ENCODE measurements around the gene VPS18.

- TF ChIP-seq, protein P1, sequence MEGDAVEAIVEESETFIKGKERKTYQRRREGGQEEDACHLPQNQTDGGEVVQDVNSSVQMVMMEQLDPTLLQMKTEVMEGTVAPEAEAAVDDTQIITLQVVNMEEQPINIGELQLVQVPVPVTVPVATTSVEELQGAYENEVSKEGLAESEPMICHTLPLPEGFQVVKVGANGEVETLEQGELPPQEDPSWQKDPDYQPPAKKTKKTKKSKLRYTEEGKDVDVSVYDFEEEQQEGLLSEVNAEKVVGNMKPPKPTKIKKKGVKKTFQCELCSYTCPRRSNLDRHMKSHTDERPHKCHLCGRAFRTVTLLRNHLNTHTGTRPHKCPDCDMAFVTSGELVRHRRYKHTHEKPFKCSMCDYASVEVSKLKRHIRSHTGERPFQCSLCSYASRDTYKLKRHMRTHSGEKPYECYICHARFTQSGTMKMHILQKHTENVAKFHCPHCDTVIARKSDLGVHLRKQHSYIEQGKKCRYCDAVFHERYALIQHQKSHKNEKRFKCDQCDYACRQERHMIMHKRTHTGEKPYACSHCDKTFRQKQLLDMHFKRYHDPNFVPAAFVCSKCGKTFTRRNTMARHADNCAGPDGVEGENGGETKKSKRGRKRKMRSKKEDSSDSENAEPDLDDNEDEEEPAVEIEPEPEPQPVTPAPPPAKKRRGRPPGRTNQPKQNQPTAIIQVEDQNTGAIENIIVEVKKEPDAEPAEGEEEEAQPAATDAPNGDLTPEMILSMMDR (IDR thresholded peaks at IDR 0.05; ENCODE audit: extremely low read depth in 1 of 2, insufficient read depth in 1 of 2, low read depth in 1 of 2, low read length in 2 of 2): no peak
- TF ChIP-seq POLR2AphosphoS5 (IDR thresholded peaks at IDR 0.05; ENCODE audit: insufficient read depth, low read depth, low read length): no peak
- no peak for TF ChIP-seq JUN (IDR thresholded peaks at IDR 0.05; ENCODE audit: borderline replicate concordance, insufficient read depth, insufficient read length, low read depth)
Observed at GRCh38 chr15:40854161-40854560, 40.1 kb upstream of the VPS18 start.

All from endothelial cell of umbilical vein (primary cell).